ENCODE results near the gene EPB41L3.

The EPB41L3 gene

DNA sequence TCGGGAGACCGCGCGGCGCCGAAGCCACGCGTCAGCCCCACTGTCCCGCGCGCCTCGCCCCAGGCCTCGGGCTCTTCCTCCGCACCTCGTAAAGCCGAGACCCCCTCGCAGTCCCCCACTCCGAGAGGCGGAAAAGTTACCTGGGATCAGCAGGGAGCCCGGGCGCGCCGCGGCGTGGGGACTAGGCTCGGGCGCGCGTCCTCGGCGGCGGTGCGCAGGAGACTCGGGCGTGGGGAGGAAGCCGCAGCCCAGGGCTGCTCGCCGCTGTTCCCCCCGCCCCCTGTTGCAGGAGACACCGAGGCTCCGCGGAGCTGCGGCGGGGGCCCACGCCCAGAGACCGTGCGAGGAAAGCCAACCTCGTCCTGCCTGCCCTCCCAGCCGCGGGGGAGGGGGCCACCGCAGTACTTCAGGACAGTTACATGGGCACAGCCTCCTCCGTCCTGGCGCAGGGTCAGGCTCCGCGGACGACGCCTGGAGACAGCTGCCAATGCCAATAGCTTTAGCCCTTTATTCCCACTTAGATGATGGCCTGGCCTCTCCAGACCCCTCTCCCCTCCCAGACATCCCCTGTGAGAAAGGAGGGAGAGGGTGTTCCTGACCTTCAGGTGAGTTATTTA, at the start of gene EPB41L3:
Gene EPB41L3, minus strand, starts transcription at position 225 of the 617 bp plus-strand sequence. CDS start 54,814 bp downstream, outside the sequence.
- TF ChIP-seq, protein P1, sequence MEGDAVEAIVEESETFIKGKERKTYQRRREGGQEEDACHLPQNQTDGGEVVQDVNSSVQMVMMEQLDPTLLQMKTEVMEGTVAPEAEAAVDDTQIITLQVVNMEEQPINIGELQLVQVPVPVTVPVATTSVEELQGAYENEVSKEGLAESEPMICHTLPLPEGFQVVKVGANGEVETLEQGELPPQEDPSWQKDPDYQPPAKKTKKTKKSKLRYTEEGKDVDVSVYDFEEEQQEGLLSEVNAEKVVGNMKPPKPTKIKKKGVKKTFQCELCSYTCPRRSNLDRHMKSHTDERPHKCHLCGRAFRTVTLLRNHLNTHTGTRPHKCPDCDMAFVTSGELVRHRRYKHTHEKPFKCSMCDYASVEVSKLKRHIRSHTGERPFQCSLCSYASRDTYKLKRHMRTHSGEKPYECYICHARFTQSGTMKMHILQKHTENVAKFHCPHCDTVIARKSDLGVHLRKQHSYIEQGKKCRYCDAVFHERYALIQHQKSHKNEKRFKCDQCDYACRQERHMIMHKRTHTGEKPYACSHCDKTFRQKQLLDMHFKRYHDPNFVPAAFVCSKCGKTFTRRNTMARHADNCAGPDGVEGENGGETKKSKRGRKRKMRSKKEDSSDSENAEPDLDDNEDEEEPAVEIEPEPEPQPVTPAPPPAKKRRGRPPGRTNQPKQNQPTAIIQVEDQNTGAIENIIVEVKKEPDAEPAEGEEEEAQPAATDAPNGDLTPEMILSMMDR (IDR thresholded peaks at IDR 0.05; ENCODE audit: insufficient read depth, low read depth, low read length, missing control alignments): no peak
- no peak for DNase-seq (ENCODE audit: low read depth)
- no peak within 1 kb of the TSS for H3K4me3 ChIP-seq (ENCODE audit: low read length)

DNA sequence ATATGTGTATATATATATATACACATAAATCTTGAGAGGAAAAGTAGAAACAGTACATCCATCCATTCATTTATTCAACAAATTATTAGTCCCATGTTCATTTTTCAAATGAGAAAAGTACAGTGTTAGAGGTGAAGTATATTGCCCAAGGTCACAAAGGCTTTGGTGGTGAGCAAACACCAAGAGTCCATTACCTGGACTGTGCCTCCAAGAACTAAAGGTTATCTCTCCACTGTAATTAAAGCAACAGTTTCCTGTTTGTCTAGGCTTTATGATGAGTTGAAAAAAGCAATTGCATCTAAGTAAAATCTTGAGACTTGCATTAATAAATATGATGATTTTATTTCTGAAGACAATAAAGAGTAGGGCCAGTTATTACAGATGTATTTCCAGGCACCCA, 44.7 kb upstream of the EPB41L3 start:
- TF ChIP-seq, protein P1 (IDR thresholded peaks at IDR 0.05; ENCODE audit: insufficient read depth, low read depth, low read length, missing control alignments): no peak
- no peak for DNase-seq (ENCODE audit: low read depth)
- H3K4me3 ChIP-seq (ENCODE audit: low read length): no peak overlapping the region

DNA sequence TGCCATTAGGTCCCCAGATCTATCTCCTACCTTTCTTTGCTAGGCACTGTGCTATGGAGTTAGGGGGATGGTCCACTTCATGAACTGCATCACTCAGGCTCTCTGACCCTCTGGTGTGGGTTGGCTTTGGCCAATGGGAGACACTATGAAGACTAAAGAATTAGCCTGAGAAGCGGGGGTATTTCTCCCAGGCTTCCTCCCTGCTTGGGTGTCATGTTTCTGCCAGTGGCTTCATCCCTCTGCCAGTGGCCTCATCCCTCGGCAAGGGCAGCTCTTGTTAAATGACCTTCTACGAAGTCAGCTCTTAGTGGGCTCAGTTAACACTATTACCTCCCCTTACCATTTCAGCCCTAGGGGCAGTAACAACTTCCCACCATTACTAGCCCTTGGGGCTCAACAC, 41.9 kb upstream of the EPB41L3 start:
- TF ChIP-seq, protein P1 (IDR thresholded peaks at IDR 0.05; ENCODE audit: insufficient read depth, low read depth, low read length, missing control alignments): no peak
- H3K4me3 ChIP-seq (ENCODE audit: low read length): no peak overlapping the region

DNA sequence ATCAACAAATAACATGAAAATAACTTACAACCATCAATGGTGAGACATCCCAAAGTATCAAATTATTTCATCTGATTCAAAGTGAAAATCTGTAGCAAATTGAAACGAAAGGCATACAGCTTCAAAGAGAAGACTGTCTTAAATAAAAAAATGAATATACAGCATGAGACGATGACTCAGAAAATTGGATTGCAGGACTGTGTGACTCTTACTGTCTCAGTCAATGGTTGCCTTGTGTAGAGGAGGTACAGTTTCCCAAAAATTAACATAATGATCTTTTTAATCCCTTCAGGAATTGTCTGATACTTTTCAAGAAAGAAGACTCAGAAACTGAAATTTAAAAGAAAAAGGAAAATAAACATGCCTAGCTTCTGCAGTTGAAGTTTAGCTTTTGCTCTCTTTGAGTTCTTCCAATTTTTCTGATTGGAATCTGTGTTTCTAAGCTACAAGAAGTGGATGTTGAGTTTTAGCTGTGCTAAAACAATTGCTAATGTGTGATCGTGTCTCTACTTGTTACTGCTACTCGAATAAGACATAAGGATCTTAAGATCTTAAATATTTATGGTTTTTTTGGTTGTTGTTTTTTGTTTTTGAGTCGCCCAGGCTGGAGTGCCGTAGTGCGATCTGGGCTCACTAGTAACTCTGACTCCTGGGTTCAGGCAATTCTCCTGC, 41.1 kb upstream of the EPB41L3 start:
- TF ChIP-seq, protein P1 (IDR thresholded peaks at IDR 0.05; ENCODE audit: insufficient read depth, low read depth, low read length, missing control alignments): no peak
- H3K4me3 ChIP-seq (ENCODE audit: low read length): no peak overlapping the region
- peak; percentile 6 for DNase-seq (ENCODE audit: low read depth)

More for the DNA sequence above, 41.9 kb upstream of the EPB41L3 start:
- no peak for DNase-seq (ENCODE audit: low read depth)

DNA sequence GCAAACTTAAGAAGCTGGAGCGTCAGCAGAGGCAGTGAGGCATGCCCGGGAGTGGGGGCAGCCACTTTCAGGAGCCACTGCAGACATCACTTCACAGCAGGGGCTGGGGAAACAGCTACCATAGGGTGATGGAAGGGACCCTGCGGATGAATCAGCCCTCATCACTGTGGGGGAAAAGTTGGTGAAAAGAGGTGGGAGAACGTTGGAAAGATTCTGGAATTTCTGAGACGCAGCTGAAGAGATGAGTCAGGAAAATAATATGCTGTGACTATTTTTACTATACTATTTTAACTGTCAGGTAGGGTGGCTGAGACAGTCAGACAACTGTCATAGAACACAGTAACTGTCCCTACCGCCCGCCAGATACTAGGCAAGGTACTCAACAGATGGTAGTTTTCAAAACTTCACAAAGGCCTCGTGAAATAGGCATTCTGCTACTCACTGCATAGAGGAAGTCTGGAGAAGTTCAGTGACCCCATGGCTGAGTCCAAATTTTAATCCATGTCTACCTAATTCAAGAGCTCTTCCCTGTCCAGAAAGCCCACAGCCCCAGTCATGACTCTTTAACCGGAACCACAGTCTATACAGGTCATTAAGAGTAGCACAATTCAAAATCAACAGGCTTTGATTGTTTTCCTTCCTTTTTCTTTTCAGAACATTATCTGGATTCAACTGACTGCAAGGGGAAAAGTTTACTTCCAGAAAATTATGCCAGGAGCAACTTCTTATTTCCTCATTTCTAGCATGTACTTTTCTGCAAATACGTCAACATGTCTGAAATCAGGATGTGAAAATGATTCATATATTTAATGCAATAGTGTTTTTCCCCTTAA, 39.3 kb upstream of the EPB41L3 start:
- TF ChIP-seq, protein P1 (IDR thresholded peaks at IDR 0.05; ENCODE audit: insufficient read depth, low read depth, low read length, missing control alignments): no peak
- no peak overlapping the region for H3K4me3 ChIP-seq (ENCODE audit: low read length)
- no peak for DNase-seq (ENCODE audit: low read depth)

DNA sequence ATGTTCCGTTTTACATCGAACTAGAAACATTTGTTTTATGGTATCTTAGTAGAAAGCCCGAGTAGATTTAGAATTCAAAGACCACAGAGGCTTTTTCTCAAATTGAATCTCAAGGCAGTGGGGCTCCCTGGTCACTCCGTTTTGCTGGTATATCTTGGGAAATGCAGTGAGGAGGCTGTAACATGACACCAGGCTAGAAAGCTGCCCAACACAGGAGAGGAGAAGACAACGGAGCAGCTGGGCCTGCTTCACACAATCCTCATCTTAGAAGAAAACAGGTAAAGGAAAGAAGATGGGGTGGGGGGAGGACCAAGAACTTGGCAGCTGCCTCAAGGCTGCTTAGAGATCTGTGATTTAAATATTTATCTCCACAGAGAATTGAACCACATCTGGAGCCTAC, 38.3 kb upstream of the EPB41L3 start:
- no peak for DNase-seq (ENCODE audit: low read depth)
- TF ChIP-seq, protein P1 (IDR thresholded peaks at IDR 0.05; ENCODE audit: insufficient read depth, low read depth, low read length, missing control alignments): no peak
- H3K4me3 ChIP-seq (ENCODE audit: low read length): no peak overlapping the region

All from epithelial cell of esophagus (primary cell).